Stimulated activated CD4-positive, alpha-beta T cell treated with anti-CD3 and anti-CD28 coated beads, Interleukin-12 subunit alpha, Interleukin-12 subunit beta, amount 100 ng/mL, for 4 hours (primary cell): ENCODE measurements around the gene ETFDH.

Experiments used
- DNase-seq: peaks from one replicate; pipeline ENCODE4 v3.0.0-alpha.2; 2020

ETFDH gene

GRCh38 chr4:158756588-158756987, 84.5 kb downstream of the ETFDH start:
- DNase-seq: no peak

- DNase-seq: no peak
These were observed 86.0 kb downstream of the ETFDH start for GRCh38 chr4:158758142-158758541.

- DNase-seq: no peak
These were observed 86.6 kb downstream of the ETFDH start for GRCh38 chr4:158758703-158759102.
